Colonic mucosa (tissue), 4 donors: Measurements from ENCODE around the gene DOC2B. TPM values are rescaled to one million over a fixed set of nuclear protein-coding genes. Genes with fewer than 3 reads are reported as not detected.
"Not testable (repeated sequence)": the region's sequence is repeated elsewhere in the genome, so short reads cannot be mapped to it uniquely, and the experiment has no call there.

Source experiments
- DNase-seq: peaks from one replicate; pipeline ENCODE4 v3.0.0-alpha.2; 2020
- H3K27ac ChIP-seq: fragments of 200-600 bp; one replicate; pipeline ENCODE4 v1.8.0; 2021
- H3K27me3 ChIP-seq: fragments of 200-600 bp; one replicate; pipeline ENCODE4 v1.8.0; 2021
- H3K36me3 ChIP-seq: fragments of 200-600 bp; one replicate; pipeline ENCODE4 v1.8.0; 2021
- H3K4me1 ChIP-seq: fragments of 200-600 bp; one replicate; pipeline ENCODE4 v1.8.0; 2021; ENCODE audit warnings: mild to moderate bottlenecking
- H3K4me3 ChIP-seq: fragments of 200-600 bp; one replicate; pipeline ENCODE4 v1.8.0; 2021
- H3K9ac ChIP-seq, 2 donors: one replicate each; pipeline ENCODE4 v1.7.0; 2013; ENCODE audit warnings: control low read depth in 2 of 2, low read depth in 2 of 2, low read length in 2 of 2
- H3K9me3 ChIP-seq: fragments of 200-600 bp; one replicate; pipeline ENCODE4 v1.8.0; 2021
- intact Hi-C: fragments of 100-400 bp; cut with DNase I; formaldehyde crosslinking; loops from one replicate; pipeline ENCODE4 v1.14.1; 2022
- total RNA-seq, 2 donors: library from RNA; stranded (reverse); fragmentation: NEBNext Ultra II Directional in 1 of 2; extraction: Animal tissue kit (Norgen Biotek cat#: 25700) in 1 of 2; gene quantifications; one replicate each; pipeline ENCODE4 v1.2.1, GENCODE V29; 2021
- TF ChIP-seq, protein P1 (sequence below): fragments of 200-600 bp; IDR thresholded peaks from one replicate; pipeline ENCODE4 v1.8.0; 2022; ENCODE audit warnings: antibody characterized with exemption, mild to moderate bottlenecking
- donor health status: healthy.
- donor health status: DM: no; HTN: no; CAD: no.
- donor health status: DM: no; HTN: no; CAD: no.

DOC2B gene
- total RNA-seq, 2 donors from 2014 or later = 1.3 to 4.4 TPM

DNA sequence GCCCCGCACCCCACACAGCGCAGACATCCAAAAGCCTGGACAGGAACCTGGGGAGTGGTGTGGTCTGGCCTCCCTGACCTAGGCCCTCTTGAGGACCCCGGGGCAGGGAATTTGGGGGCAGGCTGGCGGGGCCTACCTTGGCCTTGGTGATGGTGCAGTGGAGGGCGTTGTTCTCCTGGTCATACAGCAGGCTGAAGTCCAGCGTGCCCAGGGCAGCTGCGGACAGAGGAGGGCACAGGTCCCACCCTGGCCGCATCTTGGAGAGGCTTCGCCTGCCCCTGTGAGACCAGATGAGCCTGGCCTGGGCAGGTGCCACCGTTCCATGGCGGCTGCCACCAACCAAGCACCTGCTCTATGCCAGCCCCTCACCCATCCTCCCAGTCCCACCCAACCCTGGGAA is 9.0 kb downstream of the DOC2B start:
- intact Hi-C loops = no loop called here
- H3K4me1 ChIP-seq = no peaks in the 10 kb centered on the region
- H3K27ac ChIP-seq = no peak overlapping the region
- DNase-seq = no peak
- no peak overlapping the region for H3K4me3 ChIP-seq
- H3K9ac ChIP-seq = no peak overlapping the region
- no peaks in the 10 kb centered on the region for H3K27me3 ChIP-seq
- H3K9me3 ChIP-seq = no peaks in the 10 kb centered on the region
- H3K36me3 ChIP-seq = no peaks in the 10 kb centered on the region
- TF ChIP-seq, protein P1, sequence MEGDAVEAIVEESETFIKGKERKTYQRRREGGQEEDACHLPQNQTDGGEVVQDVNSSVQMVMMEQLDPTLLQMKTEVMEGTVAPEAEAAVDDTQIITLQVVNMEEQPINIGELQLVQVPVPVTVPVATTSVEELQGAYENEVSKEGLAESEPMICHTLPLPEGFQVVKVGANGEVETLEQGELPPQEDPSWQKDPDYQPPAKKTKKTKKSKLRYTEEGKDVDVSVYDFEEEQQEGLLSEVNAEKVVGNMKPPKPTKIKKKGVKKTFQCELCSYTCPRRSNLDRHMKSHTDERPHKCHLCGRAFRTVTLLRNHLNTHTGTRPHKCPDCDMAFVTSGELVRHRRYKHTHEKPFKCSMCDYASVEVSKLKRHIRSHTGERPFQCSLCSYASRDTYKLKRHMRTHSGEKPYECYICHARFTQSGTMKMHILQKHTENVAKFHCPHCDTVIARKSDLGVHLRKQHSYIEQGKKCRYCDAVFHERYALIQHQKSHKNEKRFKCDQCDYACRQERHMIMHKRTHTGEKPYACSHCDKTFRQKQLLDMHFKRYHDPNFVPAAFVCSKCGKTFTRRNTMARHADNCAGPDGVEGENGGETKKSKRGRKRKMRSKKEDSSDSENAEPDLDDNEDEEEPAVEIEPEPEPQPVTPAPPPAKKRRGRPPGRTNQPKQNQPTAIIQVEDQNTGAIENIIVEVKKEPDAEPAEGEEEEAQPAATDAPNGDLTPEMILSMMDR = no peak

DNA sequence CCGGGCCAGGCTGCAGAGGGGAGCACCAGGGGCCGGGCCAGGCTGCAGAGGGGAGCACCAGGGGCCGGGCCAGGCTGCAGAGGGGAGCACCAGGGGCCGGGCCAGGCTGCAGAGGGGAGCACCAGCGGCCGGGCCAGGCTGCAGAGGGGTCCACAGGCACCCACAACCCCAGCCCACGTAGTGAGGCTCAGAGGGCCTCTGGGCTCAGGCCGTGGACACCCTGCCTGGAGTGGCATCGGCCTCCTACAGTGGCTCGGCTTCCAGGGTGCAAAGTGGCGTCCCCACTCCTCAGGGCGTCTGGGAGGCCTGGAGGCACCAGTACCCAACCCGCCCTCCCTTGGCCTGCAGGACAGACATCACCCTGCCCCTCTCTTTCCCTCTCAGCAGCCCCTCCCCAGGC is 9.6 kb downstream of the DOC2B start:
- DNase-seq = no peak

DNA sequence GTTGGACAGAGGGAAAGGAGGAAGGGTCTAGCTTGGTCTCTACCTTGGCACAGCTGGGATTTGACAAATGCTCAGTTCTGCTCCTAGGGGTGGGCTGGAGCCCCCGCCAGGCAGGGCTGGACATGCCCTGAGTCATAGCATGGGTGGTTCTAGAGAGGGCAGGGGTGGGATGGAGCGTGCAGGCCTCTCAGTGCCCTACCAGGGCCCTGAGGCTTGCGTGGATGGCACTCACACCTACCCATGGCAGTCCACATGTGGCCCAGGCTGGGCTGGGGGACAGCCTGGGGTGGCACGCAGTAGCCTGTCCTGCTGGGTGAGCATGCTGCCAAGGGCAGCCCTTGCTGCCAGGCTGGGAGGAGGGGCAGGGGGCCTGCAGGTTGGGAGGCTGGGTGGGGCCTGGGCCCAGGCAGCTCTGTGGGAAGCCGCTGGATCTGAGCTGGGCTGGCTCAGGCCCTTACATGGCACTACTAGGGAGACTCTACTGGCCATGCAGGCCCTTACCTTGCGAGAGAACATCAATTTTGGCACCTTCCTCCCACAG is 11.2 kb downstream of the DOC2B start:
- Histone ChIP-seq H3K4me3 (no peak overlapping the region), H3K36me3 (no peaks in the 10 kb centered on the region), H3K9me3 (no peaks in the 10 kb centered on the region), H3K9ac (no peak overlapping the region), H3K27me3 (no peaks in the 10 kb centered on the region), H3K4me1 (no peaks in the 10 kb centered on the region), H3K27ac (no peak overlapping the region)
- DNase-seq = no peak
- intact Hi-C loops = no loop called here
- TF ChIP-seq, protein P1 = no peak

More for the DNA sequence above, 9.6 kb downstream of the DOC2B start:
- Histone ChIP-seq H3K27me3 (no peaks in the 10 kb centered on the region), H3K36me3 (no peaks in the 10 kb centered on the region), H3K27ac (no peak overlapping the region), H3K9me3 (no peaks in the 10 kb centered on the region), H3K9ac (no peak overlapping the region), H3K4me1 (no peaks in the 10 kb centered on the region), H3K4me3 (no peak overlapping the region)
- intact Hi-C loops = no loop called here
- TF ChIP-seq, protein P1 = no peak

DNA sequence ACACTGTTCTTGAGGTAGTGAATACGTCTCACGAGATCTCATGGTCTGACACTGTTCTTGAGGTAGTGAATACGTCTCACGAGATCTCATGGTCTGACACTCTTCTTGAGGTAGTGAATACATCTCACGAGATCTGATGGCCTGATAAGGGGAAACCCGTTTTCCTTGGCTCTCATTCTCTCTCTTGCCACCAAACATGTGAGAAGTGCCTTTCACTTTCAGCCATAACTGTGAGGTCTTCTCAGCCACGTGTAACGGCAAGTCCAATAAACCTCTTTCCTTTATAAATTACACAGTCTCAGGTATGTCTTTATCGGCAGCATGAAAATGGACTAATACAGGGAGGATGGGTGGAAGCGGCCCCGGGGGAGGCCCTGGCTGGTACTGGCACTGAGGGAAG is 12.8 kb downstream of the DOC2B start:
- H3K9ac ChIP-seq, DNase-seq, H3K36me3 ChIP-seq, intact Hi-C loops, H3K27me3 ChIP-seq, H3K4me3 ChIP-seq, H3K4me1 ChIP-seq, H3K9me3 ChIP-seq, H3K27ac ChIP-seq: not testable (repeated sequence)

- intact Hi-C loops = no loop called here
- H3K27me3 ChIP-seq = no peaks in the 10 kb centered on the region
- no peak overlapping the region for H3K9ac ChIP-seq
Measured at GRCh38 chr17:165939-166338, 15.5 kb downstream of the DOC2B start.

More at GRCh38 chr17:165939-166338, 15.5 kb downstream of the DOC2B start:
- Histone ChIP-seq H3K36me3 (no peaks in the 10 kb centered on the region), H3K4me3 (no peak overlapping the region), H3K27ac (no peak overlapping the region), H3K4me1 (no peaks in the 10 kb centered on the region), H3K9me3 (no peaks in the 10 kb centered on the region)
- no peak for DNase-seq
- TF ChIP-seq, protein P1 = no peak
